Endothelial cell of umbilical vein (primary cell): ENCODE measurements around the gene ETV4. TPM values are rescaled to one million over a fixed set of nuclear protein-coding genes. Genes with fewer than 3 reads are reported as not detected.

Source experiments
- BruUV-seq: library from RNA; stranded (reverse); fragments of 400-500 nt; replicated peaks from 2 replicates; lab custom pipeline; 2021; lab: Mats Ljungman, UMichigan
- CTCF ChIA-PET: fragments of 300-600, 350-600 bp; sonication (Branson Sonifier 250); formaldehyde crosslinking; loops from one replicate; lab custom pipeline; 2021; ENCODE audit warnings: antibody characterized with exemption, inconsistent platforms; lab: Charles Lee
- POLR2A ChIA-PET: fragments of 300-600, 350-600 bp; sonication (Branson Sonifier 250); formaldehyde crosslinking; loops from one replicate; lab custom pipeline; 2021; ENCODE audit warnings: antibody characterized with exemption, inconsistent platforms; lab: Charles Lee
- DNase-seq: peaks from one replicate; pipeline ENCODE4 v3.0.0-alpha.2; 2011; ENCODE audit warnings: low read depth, low spot score
- FAIRE-seq: peaks from 2 replicates; lab custom pipeline; 2011; peaks lifted over from hg19 to GRCh38; lab: Jason Lieb, UNC
- H2AFZ ChIP-seq: 2 replicates; pipeline ENCODE4 v1.6.0; 2012; ENCODE audit warnings: low read depth, low read length, control low read depth, inconsistent platforms
- H3K27ac ChIP-seq: 2 replicates; pipeline ENCODE4 v1.5.1; 2011; ENCODE audit warnings: low read depth, mild to moderate bottlenecking, control low read depth, low read length, moderate library complexity; ENCODE audit not compliant: insufficient read depth
- H3K27me3 ChIP-seq, 2 experiments: 2 replicates each; pipeline versions ENCODE4 v1.6.0 to v1.6.1; 2011; ENCODE audit warnings: low read length in 2 of 2, mixed read lengths in 1 of 2; ENCODE audit not compliant: control insufficient read depth in 2 of 2, insufficient read depth in 2 of 2
- H3K36me3 ChIP-seq, 2 experiments: 2 replicates in 1 of 2; 3 replicates in 1 of 2; pipeline ENCODE4 v1.5.1; 2011; ENCODE audit warnings: low read length in 2 of 2, mild to moderate bottlenecking in 1 of 2, moderate library complexity in 1 of 2; ENCODE audit not compliant: control insufficient read depth in 2 of 2, insufficient read depth in 2 of 2; ENCODE audit errors: extremely low read depth in 1 of 2
- H3K4me1 ChIP-seq: 3 replicates; pipeline ENCODE4 v1.5.1; 2011; ENCODE audit warnings: mild to moderate bottlenecking, low read length; ENCODE audit not compliant: control insufficient read depth, insufficient read depth; ENCODE audit errors: extremely low read depth
- H3K4me2 ChIP-seq: 2 replicates; pipeline ENCODE4 v1.6.1; 2011; ENCODE audit warnings: low read length, control low read depth, mixed read lengths; ENCODE audit not compliant: insufficient read depth
- H3K4me3 ChIP-seq, 3 experiments: fragments of 200-600 bp in 1 of 3; sonication (generic), shearing (Covaris generic) in 1 of 3; replicated peaks in 1 of 3; 2 replicates each; pipeline ENCODE4 v1.5.1; 2011 to 2016; ENCODE audit warnings: control low read depth in 3 of 3, low read length in 3 of 3, mild to moderate bottlenecking in 2 of 3, inconsistent platforms in 1 of 3, low read depth in 1 of 3, moderate library complexity in 1 of 3; ENCODE audit not compliant: insufficient read depth in 1 of 3
- H3K79me2 ChIP-seq: 2 replicates; pipeline ENCODE4 v1.6.0; 2012; ENCODE audit warnings: low read length, inconsistent platforms; ENCODE audit not compliant: control insufficient read depth, insufficient read depth
- H3K9ac ChIP-seq: replicated peaks from 2 replicates; pipeline ENCODE3; 2011; ENCODE audit warnings: low read length, control low read depth; ENCODE audit not compliant: insufficient read depth; ENCODE audit errors: extremely low read depth
- H3K9me1 ChIP-seq: replicated peaks from 3 replicates; pipeline ENCODE4 v1.6.0; 2011; ENCODE audit warnings: mild to moderate bottlenecking, low read length; ENCODE audit not compliant: control insufficient read depth, insufficient read depth; ENCODE audit errors: extremely low read depth
- H3K9me3 ChIP-seq: replicated peaks from 2 replicates; pipeline ENCODE4 v1.5.1; 2012; ENCODE audit warnings: low read length, inconsistent platforms; ENCODE audit not compliant: control insufficient read depth, insufficient read depth
- H4K20me1 ChIP-seq: replicated peaks from 2 replicates; pipeline ENCODE3; 2011; ENCODE audit warnings: mild to moderate bottlenecking, low read length; ENCODE audit not compliant: control insufficient read depth, insufficient read depth; ENCODE audit errors: extremely low read depth
- EZH2 ChIP-seq: IDR thresholded peaks from 2 replicates; pipeline ENCODE4 v1.6.1; 2012; ENCODE audit warnings: borderline replicate concordance, low read depth, mild to moderate bottlenecking, moderate library complexity, low read length, inconsistent platforms; ENCODE audit not compliant: severe bottlenecking
- FOS ChIP-seq: IDR thresholded peaks from 2 replicates; pipeline ENCODE4 v1.6.1; 2011; ENCODE audit warnings: mild to moderate bottlenecking, low read length, moderate library complexity, borderline replicate concordance; ENCODE audit not compliant: insufficient read depth
- GATA2 ChIP-seq: IDR thresholded peaks from 2 replicates; pipeline ENCODE4 v1.7.0; 2011; ENCODE audit warnings: low read depth, mild to moderate bottlenecking, moderate library complexity, mixed read lengths, low read length; ENCODE audit not compliant: insufficient read length, insufficient read depth
- JUN ChIP-seq: IDR thresholded peaks from 2 replicates; pipeline ENCODE4 v1.6.1; 2011; ENCODE audit warnings: borderline replicate concordance, low read depth; ENCODE audit not compliant: insufficient read length, insufficient read depth
- MYC ChIP-seq: IDR thresholded peaks from one replicate; pipeline ENCODE4 v1.6.1; 2011; ENCODE audit warnings: mild to moderate bottlenecking, low read depth, low read length
- POLR2A ChIP-seq: IDR thresholded peaks from 2 replicates; pipeline ENCODE4 v1.6.1; 2012; ENCODE audit warnings: low read depth, mild to moderate bottlenecking, control low read depth, low read length
- POLR2AphosphoS5 ChIP-seq: IDR thresholded peaks from 2 replicates; pipeline ENCODE4 v1.6.1; 2012; ENCODE audit warnings: low read depth, mild to moderate bottlenecking, control low read depth, low read length, moderate library complexity; ENCODE audit not compliant: insufficient read depth
- dilution Hi-C: fragments of 300-500 bp; cut with MboI; formaldehyde crosslinking; loops from one replicate; pipeline ENCODE4 v1.15.0; 2019; ENCODE audit warnings: low sequenced_read_pairs; ENCODE audit not compliant: extremely low pct_ligation_motif_present
- intact Hi-C: fragments of 100-400 bp; cut with micrococcal nuclease; formaldehyde crosslinking; loops from one replicate; pipeline ENCODE4 v1.10.0; 2022
- polyA plus RNA-seq, 4 experiments: library from polyadenylated mRNA; depleted of rRNA in 3 of 4; stranded (reverse) in 3 of 4; unstranded in 1 of 4; fragments of >200 nt; gene quantifications; 2 replicates each; pipeline versions ENCODE4 v1.2.1 to v1.2.3, GENCODE V29; 2011 to 2012; ENCODE audit warnings: missing spikeins in 1 of 4
- total RNA-seq: library from RNA; stranded (reverse); gene quantifications from 2 replicates; pipeline ENCODE4 v1.2.3, GENCODE V29; 2021
- TF ChIP-seq, protein P1 (sequence below), 2 donors: IDR thresholded peaks; 1 replicate in 1 of 2; 2 replicates in 1 of 2; pipeline ENCODE4 v1.5.1; 2011; ENCODE audit warnings: low read length in 2 of 2, mild to moderate bottlenecking in 2 of 2, moderate library complexity in 2 of 2, control low read depth in 1 of 2, inconsistent platforms in 1 of 2, low read depth in 1 of 2; ENCODE audit not compliant: insufficient read depth in 1 of 2; ENCODE audit errors: extremely low read depth in 1 of 2
- TF ChIP-seq, protein P2 (sequence below): IDR thresholded peaks from 2 replicates; pipeline ENCODE4 v1.6.1; 2011; ENCODE audit not compliant: insufficient read depth, insufficient read length

The ETV4 gene
- total and polyA plus RNA-seq, 2 donors (not counting 3 experiments of a cell fraction or from before 2014, with no cell fraction given), result 7.3 to 32.2 TPM

DNA sequence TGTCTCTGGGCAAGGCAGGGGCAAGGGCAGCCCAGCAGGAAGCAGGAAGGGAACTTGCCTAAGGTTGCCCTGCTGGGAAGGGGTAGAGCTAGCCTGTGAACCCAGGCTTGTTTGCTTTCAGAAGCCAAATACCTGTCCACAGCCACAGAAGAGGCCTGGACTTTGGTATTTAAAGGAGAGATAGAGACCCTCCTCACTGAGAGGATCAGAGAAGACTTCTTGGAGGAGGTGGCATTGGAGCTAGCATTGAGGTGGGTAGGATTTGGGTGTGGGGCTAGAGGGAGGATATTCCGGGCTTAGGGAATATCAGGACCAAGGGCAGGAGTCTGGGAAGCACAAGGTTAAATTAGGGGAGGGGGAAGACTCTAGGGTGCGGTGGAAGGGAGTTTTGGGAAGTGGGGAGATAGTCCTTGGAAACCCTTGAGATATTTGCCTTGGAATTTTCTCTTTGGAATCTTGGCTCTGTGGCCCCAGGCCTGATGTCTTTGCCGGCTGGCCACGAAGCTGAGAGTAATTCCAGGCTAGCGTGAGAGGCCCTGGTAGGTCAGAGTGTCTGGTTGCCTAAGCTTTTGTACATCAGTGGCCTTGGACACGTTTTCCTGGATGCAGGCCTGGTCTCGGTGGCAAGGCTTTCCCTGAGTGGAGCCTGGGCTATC, 13.1 kb upstream of the ETV4 start:
- DNase-seq (no peak), FAIRE-seq (no peak)
- intact Hi-C loops, result no loop called here
- TF ChIP-seq FOS (no peak), EZH2 (no peak), POLR2AphosphoS5 (no peak), JUN (no peak), GATA2 (no peak), MYC (no peak), POLR2A (no peak)
- TF ChIP-seq, protein P1, sequence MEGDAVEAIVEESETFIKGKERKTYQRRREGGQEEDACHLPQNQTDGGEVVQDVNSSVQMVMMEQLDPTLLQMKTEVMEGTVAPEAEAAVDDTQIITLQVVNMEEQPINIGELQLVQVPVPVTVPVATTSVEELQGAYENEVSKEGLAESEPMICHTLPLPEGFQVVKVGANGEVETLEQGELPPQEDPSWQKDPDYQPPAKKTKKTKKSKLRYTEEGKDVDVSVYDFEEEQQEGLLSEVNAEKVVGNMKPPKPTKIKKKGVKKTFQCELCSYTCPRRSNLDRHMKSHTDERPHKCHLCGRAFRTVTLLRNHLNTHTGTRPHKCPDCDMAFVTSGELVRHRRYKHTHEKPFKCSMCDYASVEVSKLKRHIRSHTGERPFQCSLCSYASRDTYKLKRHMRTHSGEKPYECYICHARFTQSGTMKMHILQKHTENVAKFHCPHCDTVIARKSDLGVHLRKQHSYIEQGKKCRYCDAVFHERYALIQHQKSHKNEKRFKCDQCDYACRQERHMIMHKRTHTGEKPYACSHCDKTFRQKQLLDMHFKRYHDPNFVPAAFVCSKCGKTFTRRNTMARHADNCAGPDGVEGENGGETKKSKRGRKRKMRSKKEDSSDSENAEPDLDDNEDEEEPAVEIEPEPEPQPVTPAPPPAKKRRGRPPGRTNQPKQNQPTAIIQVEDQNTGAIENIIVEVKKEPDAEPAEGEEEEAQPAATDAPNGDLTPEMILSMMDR (IDR thresholded peaks at IDR 0.05; ENCODE audit: extremely low read depth in 1 of 2, insufficient read depth in 1 of 2, low read depth in 1 of 2, low read length in 2 of 2), result no peak
- TF ChIP-seq, protein P2, sequence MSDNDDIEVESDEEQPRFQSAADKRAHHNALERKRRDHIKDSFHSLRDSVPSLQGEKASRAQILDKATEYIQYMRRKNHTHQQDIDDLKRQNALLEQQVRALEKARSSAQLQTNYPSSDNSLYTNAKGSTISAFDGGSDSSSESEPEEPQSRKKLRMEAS, result no peak
- dilution Hi-C loops, result no loop called here
- H3K27ac ChIP-seq, result no peak overlapping the region
- H4K20me1 ChIP-seq, result no peaks in the 10 kb centered on the region
- H3K36me3 ChIP-seq, result no peaks in the 10 kb centered on the region
- H3K9me1 ChIP-seq, result no peaks in the 10 kb centered on the region
- peaks cover 7% of the 10 kb centered on the region for H3K4me1 ChIP-seq
- CTCF ChIA-PET, result no interaction called here
- H3K9ac ChIP-seq, result no peak overlapping the region
- H3K79me2 ChIP-seq, result no peaks in the 10 kb centered on the region
- no peak overlapping the region for H3K4me3 ChIP-seq
- peaks cover 16% of the 10 kb centered on the region in 2 experiments for H3K27me3 ChIP-seq
- no TSS peak for BruUV-seq
- no peak overlapping the region for H2AFZ ChIP-seq
- POLR2A ChIA-PET, result no interaction called here
- no peaks in the 10 kb centered on the region for H3K9me3 ChIP-seq
- H3K4me2 ChIP-seq, result no peak overlapping the region
